Inferior parietal cortex (tissue), 1 donor: ENCODE measurements around the gene HOXB9.

Experiments used
- DNase-seq: peaks from one replicate; pipeline ENCODE4 v3.0.0-alpha.2; 2016; ENCODE audit errors: extremely low spot score

The HOXB9 gene

GRCh38 chr17:48639136-48639535 is 13.0 kb upstream of the HOXB9 start:
- no peak for DNase-seq

- no peak for DNase-seq
Measured at GRCh38 chr17:48637323-48638260, 11.4 kb upstream of the HOXB9 start.

GRCh38 chr17:48636177-48637018 is 10.2 kb upstream of the HOXB9 start:
- peak; percentile 15 for DNase-seq

GRCh38 chr17:48634493-48635208 is 8.5 kb upstream of the HOXB9 start:
- DNase-seq = no peak

- DNase-seq = no peak
Measured at GRCh38 chr17:48633266-48633677, 7.1 kb upstream of the HOXB9 start.

GRCh38 chr17:48632579-48633265 is 6.6 kb upstream of the HOXB9 start:
- DNase-seq = no peak

GRCh38 chr17:48631693-48632578 is 5.8 kb upstream of the HOXB9 start:
- no peak for DNase-seq

- peak; percentile 7 for DNase-seq
Measured at GRCh38 chr17:48630925-48631692, 5.0 kb upstream of the HOXB9 start.

- no peak for DNase-seq
Measured at GRCh38 chr17:48630009-48630924, 4.1 kb upstream of the HOXB9 start.

- no peak for DNase-seq
Measured at GRCh38 chr17:48629411-48629759, 3.2 kb upstream of the HOXB9 start.

GRCh38 chr17:48628649-48629410 is 2.7 kb upstream of the HOXB9 start:
- no peak for DNase-seq

GRCh38 chr17:48627623-48628521 is 1.7 kb upstream of the HOXB9 start:
- no peak for DNase-seq

- no peak for DNase-seq
Measured at GRCh38 chr17:48627118-48627597, 1.0 kb upstream of the HOXB9 start.

GRCh38 chr17:48625495-48626244 is 488 bp downstream of the HOXB9 start:
- DNase-seq = no peak

GRCh38 chr17:48624544-48625494 is 1.3 kb downstream of the HOXB9 start:
- no peak for DNase-seq
